Chondrocyte (in vitro differentiated cells): ENCODE measurements around the gene ATG12. TPM values are rescaled to one million over a fixed set of nuclear protein-coding genes. Genes with fewer than 3 reads are reported as not detected.

Experiments used
- DNase-seq: peaks from one replicate; pipeline ENCODE4 v3.0.0; 2021; ENCODE audit warnings: mixed read lengths, low spot score
- H3K27ac Mint-ChIP-seq: one replicate; pipeline ENCODE4 v1.8.0; 2021; ENCODE audit warnings: mild to moderate bottlenecking, moderate library complexity, mixed read lengths; ENCODE audit not compliant: unreplicated experiment
- H3K27me3 Mint-ChIP-seq: 2 replicates; pipeline ENCODE4 v1.8.0; 2021; ENCODE audit warnings: low read depth, mixed read lengths
- H3K36me3 Mint-ChIP-seq: 2 replicates; pipeline ENCODE4 v1.8.0; 2021; ENCODE audit warnings: low read depth, mixed read lengths
- H3K4me1 Mint-ChIP-seq: 2 replicates; pipeline ENCODE4 v1.8.0; 2021; ENCODE audit warnings: low read depth, mild to moderate bottlenecking, mixed read lengths
- H3K4me3 Mint-ChIP-seq: one replicate; pipeline ENCODE4 v1.8.0; 2021; ENCODE audit warnings: mild to moderate bottlenecking, moderate library complexity, mixed read lengths; ENCODE audit not compliant: unreplicated experiment
- H3K9me3 Mint-ChIP-seq: 2 replicates; pipeline ENCODE4 v1.8.0; 2021; ENCODE audit warnings: low read depth, mixed read lengths
- CTCF ChIP-seq: fragments of 200-600 bp; sonication (generic); IDR thresholded peaks from 2 replicates; pipeline ENCODE4 v1.5.0; 2021; ENCODE audit warnings: antibody characterized with exemption, mild to moderate bottlenecking, moderate library complexity
- total RNA-seq: library from RNA; stranded (reverse); gene quantifications from 3 replicates; pipeline ENCODE4 v1.2.1, GENCODE V29; 2021

ATG12 gene
- total RNA-seq, 1 donor from 2014 or later, result 48.0 TPM

GRCh38 chr5:115875447-115875846 is 34.1 kb upstream of the ATG12 start:
- DNase-seq, result no peak
- H3K9me3 Mint-ChIP-seq, result peaks cover 14% of the 10 kb centered on the region
- H3K4me3 Mint-ChIP-seq, result no peak overlapping the region

GRCh38 chr5:115873392-115873791 is 32.0 kb upstream of the ATG12 start:
- no peak for TF ChIP-seq CTCF
- Mint-ChIP-seq H3K36me3 (peaks cover 24% of the 10 kb centered on the region), H3K4me1 (peaks cover 21% of the 10 kb centered on the region), H3K4me3 (no peak overlapping the region), H3K27ac (no peak overlapping the region), H3K27me3 (no peaks in the 10 kb centered on the region), H3K9me3 (no peaks in the 10 kb centered on the region)
- no peak for DNase-seq

More at GRCh38 chr5:115875447-115875846, 34.1 kb upstream of the ATG12 start:
- Mint-ChIP-seq H3K4me1 (peaks cover 12% of the 10 kb centered on the region), H3K27ac (no peak overlapping the region), H3K27me3 (no peaks in the 10 kb centered on the region), H3K36me3 (peaks cover 31% of the 10 kb centered on the region)
- peak; percentile 24 for TF ChIP-seq CTCF

- no peak for DNase-seq
- Mint-ChIP-seq H3K4me1 (peaks cover 28% of the 10 kb centered on the region), H3K27ac (no peak overlapping the region), H3K27me3 (no peaks in the 10 kb centered on the region), H3K4me3 (no peak overlapping the region), H3K36me3 (peaks cover 20% of the 10 kb centered on the region), H3K9me3 (no peaks in the 10 kb centered on the region)
- no peak for TF ChIP-seq CTCF
Measured at GRCh38 chr5:115872447-115872846, 31.1 kb upstream of the ATG12 start.

GRCh38 chr5:115869256-115869795 is 28.0 kb upstream of the ATG12 start:
- no peaks in the 10 kb centered on the region for H3K27me3 Mint-ChIP-seq
- H3K27ac Mint-ChIP-seq, result no peak overlapping the region
- no peaks in the 10 kb centered on the region for H3K9me3 Mint-ChIP-seq
- no peak for DNase-seq
- H3K36me3 Mint-ChIP-seq, result peaks cover 15% of the 10 kb centered on the region
- H3K4me1 Mint-ChIP-seq, result peaks cover 28% of the 10 kb centered on the region
- TF ChIP-seq CTCF, result no peak
- no peak overlapping the region for H3K4me3 Mint-ChIP-seq

GRCh38 chr5:115859378-115859777 is 18.0 kb upstream of the ATG12 start:
- no peak for TF ChIP-seq CTCF
- Mint-ChIP-seq H3K27ac (peak overlapping the region; percentile 34), H3K27me3 (no peaks in the 10 kb centered on the region), H3K9me3 (peaks cover 5% of the 10 kb centered on the region), H3K36me3 (no peaks in the 10 kb centered on the region), H3K4me3 (no peak overlapping the region), H3K4me1 (peaks cover 42% of the 10 kb centered on the region)
- no peak for DNase-seq
